Stimulated activated CD4-positive, alpha-beta T cell treated with anti-CD3 and anti-CD28 coated beads, Interleukin-2, amount 100 ng/mL, for 24 hours (primary cell): ENCODE data around the gene ZSWIM5.
"Not testable (repeated sequence)": the region's sequence is repeated elsewhere in the genome, so short reads cannot be mapped to it uniquely, and the experiment has no call there.

ENCODE experiments used
- DNase-seq, 2 donors: peaks; one replicate each; pipeline ENCODE4 v3.0.0-alpha.2; 2020

ZSWIM5 gene

DNA sequence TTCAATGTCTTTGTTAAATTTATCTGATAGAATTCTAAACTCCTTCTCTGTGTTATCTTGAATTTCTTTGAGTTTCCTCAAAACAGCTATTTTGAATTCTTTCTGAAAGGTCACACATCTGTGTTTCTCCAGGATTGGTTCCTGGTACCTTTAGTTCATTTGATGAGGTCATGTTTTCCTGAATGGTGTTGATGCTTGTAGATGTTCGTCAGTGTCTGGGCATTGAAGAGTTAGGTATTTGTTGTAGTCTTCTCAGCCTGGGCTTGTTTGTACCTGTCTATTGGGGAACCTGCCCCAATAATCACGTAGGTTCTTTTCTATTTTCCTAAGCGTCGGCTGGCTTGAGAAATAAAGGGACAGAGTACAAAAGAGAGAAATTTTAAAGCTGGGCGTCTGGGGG lies 129.4 kb downstream of the ZSWIM5 start:
- DNase-seq = not testable (repeated sequence)

- no peak for DNase-seq
Measured at GRCh38 chr1:45071567-45071966, 134.8 kb downstream of the ZSWIM5 start.

- no peak for DNase-seq
Measured at GRCh38 chr1:45067806-45068205, 138.6 kb downstream of the ZSWIM5 start.

GRCh38 chr1:45065083-45065482 lies 141.3 kb downstream of the ZSWIM5 start:
- DNase-seq = no peak

- not testable (repeated sequence) for DNase-seq
Measured at GRCh38 chr1:45062463-45062862, 143.9 kb downstream of the ZSWIM5 start.

GRCh38 chr1:45059829-45060228 lies 146.6 kb downstream of the ZSWIM5 start:
- DNase-seq = no peak

GRCh38 chr1:45057542-45057941 lies 148.9 kb downstream of the ZSWIM5 start:
- DNase-seq = no peak

GRCh38 chr1:45051005-45051772 lies 155.2 kb downstream of the ZSWIM5 start:
- DNase-seq = no peak

DNA sequence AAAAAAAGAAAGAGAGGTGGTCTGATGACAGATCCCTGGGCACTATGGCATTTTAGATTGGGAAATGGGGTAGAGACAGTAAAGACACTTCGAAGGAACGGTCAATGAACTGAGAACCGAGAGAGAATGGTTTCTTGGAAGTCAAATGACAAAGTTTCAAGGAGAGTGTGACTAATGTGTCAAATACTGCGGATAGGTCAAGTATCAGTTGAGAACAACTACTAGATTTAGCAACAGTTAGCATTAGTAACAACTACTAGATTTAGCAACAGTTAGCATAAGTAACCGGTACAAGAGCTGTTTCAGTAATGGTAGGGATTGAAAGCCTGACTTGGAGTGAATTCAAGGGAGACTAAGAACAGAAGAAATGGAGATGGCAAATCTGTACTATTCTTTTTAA lies 159.4 kb downstream of the ZSWIM5 start:
- no peak for DNase-seq

GRCh38 chr1:45044916-45045315 lies 161.5 kb downstream of the ZSWIM5 start:
- DNase-seq = no peak

DNA sequence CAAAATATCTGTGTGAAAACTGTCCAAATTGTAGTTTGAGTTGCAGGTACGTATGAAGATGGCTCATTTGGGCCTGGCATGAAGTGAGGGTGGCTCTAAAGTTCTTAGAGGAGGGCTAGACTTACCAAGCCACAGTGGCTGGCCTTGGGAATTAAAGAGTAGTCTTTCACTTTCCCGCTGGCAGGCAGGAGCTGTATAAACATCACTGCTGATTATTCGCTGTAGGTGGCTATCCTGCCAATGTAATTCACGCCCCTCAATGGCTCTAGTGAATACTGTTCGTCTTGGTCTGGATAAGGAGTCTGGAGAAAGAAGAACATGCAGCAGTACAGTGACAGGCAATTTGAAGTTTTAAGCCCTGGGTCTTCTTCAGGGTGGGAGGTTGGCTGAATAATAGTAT lies 163.3 kb downstream of the ZSWIM5 start:
- DNase-seq = no peak

DNA sequence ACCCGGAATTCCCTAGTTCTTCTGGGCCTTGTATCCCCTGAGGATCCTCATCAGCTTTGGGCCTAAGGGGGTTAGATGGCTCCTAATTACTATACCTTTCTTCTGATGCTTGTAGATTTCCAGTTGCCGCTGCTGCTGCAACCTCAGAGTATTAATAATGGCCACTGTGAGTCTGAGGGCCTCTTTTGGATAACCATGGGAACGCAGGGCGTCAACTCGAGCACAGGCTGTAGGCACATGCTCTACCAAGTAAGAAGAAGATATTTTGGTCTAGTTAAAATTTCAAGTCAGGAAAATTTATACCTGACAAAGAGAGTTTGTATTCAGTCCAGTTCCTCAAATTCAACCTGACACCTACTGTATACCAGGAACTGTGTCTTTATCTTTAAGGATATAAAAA lies 166.1 kb downstream of the ZSWIM5 start:
- DNase-seq = no peak

GRCh38 chr1:45038661-45039364 lies 167.6 kb downstream of the ZSWIM5 start:
- DNase-seq = no peak

GRCh38 chr1:45038240-45038639 lies 168.2 kb downstream of the ZSWIM5 start:
- DNase-seq = no peak

GRCh38 chr1:45037456-45037855 lies 168.9 kb downstream of the ZSWIM5 start:
- no peak for DNase-seq

- no peak for DNase-seq
Measured at GRCh38 chr1:45035631-45036301, 170.6 kb downstream of the ZSWIM5 start.

GRCh38 chr1:45033356-45033755 lies 173.0 kb downstream of the ZSWIM5 start:
- DNase-seq = no peak

- no peak for DNase-seq
Measured at GRCh38 chr1:45032837-45033236, 173.6 kb downstream of the ZSWIM5 start.

- DNase-seq = no peak
Measured at GRCh38 chr1:45026446-45026845, 180.0 kb downstream of the ZSWIM5 start.

- no peak for DNase-seq
Measured at GRCh38 chr1:45023663-45024062, 182.7 kb downstream of the ZSWIM5 start.

GRCh38 chr1:45018599-45019230 lies 187.7 kb downstream of the ZSWIM5 start:
- DNase-seq = peak; percentile 69 to 74

GRCh38 chr1:45016767-45017166 lies 189.6 kb downstream of the ZSWIM5 start:
- no peak for DNase-seq

GRCh38 chr1:45016090-45016697 lies 190.2 kb downstream of the ZSWIM5 start:
- DNase-seq = no peak
